Dermis microvascular lymphatic vessel endothelial cell (primary cell): Measurements from ENCODE around the gene GPR137B. TPM values are rescaled to one million over a fixed set of nuclear protein-coding genes. Genes with fewer than 3 reads are reported as not detected.
A peak's percentile ranks its signal among the peaks of the same experiment; 100 is the strongest.

Source experiments
- DNase-seq, 2 donors: peaks; one replicate each; pipeline versions ENCODE4 v3.0.0 to v3.0.0-alpha.2; 2010; ENCODE audit warnings: low read depth in 2 of 2
- total RNA-seq: library from RNA; depleted of rRNA; stranded (reverse); fragments of >200 nt; gene quantifications from 2 replicates; pipeline ENCODE4 v1.2.1, GENCODE V29; 2014

Gene GPR137B
- total RNA-seq, 1 donor from 2014 or later: 4.9 TPM

DNA sequence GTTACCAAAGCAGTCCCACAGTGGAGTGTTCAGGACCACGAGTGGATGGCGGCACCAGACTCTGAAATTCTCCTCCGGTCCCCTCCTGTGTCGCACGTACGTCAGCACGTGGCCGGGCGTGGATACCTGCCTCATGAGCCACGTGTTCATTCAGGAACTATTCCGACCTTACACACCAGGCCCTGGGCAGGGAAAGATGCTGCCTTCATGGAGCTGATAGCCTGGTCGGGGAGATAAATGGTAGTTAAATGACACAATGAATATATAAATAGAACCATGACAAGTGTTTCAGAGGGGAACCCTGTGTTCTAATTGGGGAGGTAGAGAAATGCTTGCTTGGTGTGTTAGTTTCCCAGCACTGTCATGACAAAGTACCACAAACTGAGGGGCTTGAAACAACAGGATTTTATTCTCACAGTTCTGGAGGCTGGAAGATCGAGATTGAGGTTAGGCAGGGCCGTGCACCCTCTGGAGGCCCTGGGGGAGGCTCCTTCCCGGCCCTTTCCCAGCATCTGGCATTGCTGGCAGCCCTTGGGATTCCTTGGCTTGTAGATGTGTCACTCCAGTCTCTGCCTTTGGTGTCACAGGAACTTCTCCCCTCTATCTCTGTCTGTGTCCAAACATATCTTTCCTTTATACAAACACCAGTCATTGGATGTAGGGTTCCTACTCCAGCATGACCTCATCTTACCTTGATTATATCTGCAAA lies 28.9 kb upstream of the GPR137B start:
- DNase-seq: no peak

DNA sequence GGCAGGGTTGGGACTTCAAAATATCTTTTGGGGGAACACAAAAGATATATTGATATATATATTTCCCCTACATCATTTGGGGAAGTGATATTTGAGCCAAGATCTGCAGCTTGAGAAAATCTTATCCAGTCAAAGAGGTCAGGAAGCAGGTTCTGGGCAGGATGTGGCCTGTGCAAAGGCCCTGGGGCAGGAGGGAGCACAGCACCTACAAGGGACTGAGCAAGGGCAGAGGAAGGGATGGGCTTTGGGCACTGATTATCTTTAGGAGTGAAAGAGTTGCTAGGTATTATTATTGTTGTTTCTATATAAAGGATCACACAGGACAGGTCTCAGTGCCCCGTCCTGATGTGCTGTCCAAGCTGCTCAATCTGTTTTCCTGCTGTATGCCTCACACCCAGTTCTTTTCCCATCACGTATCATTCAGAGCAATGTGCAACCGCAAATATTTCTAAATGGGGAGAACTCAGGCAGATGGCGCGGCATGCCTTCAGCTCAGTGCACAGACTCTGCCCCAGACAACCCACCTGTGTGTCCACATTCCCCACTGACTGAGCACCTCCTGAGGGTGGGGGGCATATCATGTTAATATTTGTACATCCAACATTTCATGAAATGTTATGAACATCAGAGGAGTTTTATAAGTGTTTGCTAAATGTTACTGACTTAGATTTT lies 28.1 kb upstream of the GPR137B start:
- DNase-seq: no peak

DNA sequence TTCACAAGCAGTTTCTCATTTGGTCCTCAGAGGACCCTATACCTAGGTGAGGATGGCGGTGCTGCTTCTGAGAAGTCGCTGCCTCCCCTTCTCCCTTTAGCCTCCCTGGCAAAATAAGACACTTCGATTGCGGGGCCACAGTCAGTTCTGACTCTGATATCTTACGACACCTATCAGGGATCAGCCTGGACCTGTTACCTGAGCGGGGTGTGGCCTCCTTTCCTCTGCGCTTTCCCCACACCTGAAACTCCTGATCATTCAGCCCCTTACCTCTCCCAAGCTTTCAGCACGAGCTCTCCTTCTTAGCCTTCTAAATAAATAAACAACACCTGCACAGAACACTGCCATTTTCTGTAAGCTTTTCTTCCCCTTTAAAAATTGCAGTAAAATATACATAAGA lies 24.6 kb upstream of the GPR137B start:
- no peak for DNase-seq

DNA sequence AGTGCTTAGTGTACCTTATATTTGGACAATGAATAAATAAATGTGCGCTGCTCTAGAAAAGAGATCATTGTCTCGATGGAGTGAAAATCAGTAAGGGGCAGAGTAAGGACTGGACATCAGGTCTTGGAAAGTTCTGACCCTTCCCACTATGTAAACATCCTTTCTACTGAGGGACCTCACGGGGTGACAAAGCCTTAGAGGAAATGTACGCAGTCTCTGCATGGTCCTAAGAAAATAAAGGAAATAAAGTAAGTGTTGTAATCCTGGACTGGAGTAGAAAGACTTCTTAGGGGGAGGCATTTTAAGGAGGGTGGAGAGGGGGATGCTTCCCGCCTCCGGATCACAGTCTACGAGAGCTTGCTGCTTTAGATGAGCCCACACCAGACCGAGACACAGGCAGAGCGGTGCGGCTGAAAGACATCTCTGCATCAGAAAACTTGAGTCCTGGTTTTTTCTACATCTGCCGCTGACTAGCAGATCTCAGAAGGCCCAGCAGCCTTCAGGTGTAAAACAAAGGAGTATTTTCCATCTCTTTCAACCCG lies 22.3 kb upstream of the GPR137B start:
- DNase-seq: no peak

DNA sequence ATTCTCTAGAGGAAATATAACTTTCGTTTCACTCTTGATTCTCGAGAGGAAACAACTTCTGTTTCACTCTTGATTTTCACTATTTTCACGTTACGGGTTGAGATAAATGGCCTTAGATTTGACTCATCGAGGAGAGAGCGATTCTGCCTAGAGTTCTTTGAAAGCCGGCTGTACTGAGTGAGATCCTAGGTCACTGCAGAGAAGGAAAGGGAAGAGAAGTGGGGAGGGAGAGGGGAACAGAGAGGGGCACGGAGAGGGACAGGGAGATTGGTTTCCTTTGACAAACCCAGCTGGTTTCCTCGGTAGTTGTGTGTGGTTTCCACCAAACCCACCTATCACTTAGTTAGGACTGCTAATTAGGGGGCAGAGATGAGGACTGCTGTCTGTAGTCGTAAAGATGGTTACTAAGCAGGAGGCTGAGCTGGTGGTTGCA lies 21.6 kb upstream of the GPR137B start:
- no peak for DNase-seq

DNA sequence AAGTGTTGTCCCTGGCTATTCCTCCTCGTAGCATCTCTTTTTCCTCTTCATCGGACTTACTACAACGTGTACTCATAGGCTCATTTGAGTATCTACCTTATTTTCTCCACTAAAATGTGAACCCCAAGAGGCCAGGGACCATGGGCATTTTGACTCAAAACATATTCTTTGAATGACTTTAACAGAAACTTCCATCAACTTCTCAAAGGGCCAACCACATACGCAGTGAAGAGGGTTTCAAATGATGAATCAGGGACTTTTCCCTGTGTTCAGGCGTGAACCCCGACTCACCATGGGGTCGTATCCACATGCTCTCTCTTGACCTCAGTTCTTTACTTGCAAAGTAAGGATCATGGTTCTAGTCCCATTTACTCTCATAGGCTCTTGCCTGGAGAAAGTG lies 20.2 kb upstream of the GPR137B start:
- DNase-seq: no peak

DNA sequence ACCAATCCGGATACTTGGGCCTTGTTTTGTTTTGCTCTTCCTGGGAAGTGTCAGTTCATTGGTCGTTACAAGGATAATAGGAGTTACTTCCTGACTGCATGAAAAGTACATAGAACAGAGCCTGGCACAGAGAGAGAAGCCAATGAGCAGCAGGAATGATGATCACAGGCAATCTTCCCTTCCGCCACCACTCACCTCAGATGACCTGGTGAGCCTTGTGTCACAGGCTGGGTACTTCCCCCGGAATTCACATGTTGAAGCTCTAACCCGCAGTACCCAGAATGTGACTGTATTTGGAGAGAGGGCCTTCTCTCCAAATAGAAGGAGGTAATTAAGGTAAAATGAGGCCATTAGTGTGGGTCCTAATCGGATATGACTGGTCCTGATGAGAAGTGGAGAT lies 18.8 kb upstream of the GPR137B start:
- no peak for DNase-seq

DNA sequence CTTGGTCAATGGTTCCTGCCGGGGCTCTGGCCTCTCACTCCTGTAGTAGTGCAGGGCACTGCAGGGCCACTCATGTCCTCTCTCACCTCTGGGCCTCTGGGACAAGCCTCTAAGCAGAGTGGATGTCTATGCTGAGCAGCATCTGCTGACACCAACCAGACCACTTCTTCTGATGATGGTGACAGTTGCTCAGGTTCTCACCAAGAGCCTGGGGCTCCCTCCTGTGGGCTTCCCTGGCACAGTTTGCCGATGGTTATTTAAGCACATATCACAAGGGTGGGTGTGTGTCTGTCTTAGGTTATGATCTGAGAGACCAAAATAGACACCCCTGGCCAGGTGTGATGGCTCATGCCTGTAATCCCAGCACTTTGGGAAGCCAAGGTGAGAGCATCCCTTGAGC lies 17.4 kb upstream of the GPR137B start:
- no peak for DNase-seq

DNA sequence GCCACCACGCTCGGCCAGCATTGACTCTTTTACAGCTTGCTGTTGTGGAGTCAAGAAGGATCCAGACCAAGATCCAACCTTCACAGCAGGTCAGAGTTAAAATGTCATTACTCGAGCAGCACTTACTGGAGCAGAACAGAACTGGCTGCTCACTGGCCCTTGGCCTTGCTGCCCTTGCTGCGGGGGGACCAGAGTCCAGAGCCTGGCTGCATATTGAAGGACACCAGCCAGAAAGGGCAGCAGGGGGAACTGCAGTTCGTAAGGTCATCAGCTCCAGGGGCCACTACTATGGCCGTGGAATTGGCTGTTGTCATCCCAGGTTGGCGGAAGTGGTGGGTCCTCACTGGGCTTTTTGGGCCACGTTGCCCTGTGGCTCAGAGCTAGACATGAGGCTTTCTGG lies 15.3 kb upstream of the GPR137B start:
- no peak for DNase-seq

DNA sequence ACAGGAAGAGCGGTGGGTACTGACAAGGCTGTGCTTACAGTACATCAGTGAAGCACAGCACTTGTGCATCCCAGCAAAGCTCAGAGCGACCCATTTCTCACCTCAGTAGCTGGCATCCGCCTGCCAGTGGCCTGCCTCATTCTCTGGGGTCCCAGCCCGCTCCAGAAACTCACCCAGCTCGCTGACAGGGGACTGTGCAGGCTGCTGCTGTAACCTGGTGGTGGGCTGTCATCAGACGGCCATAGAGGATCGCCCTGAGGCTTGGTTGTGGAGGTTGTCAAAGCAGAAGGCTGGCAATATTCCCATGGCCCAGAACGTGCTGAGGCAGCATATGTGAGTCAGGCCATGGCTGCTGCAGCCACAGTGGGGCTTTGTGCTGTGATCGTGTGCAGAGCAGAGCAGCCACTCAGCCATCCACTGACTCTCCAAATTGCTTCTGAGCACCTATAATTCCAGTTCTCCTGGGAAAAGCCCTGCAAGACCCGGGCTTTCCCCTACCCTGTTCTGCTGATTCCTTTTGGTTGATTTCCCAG lies 13.6 kb upstream of the GPR137B start:
- no peak for DNase-seq

DNA sequence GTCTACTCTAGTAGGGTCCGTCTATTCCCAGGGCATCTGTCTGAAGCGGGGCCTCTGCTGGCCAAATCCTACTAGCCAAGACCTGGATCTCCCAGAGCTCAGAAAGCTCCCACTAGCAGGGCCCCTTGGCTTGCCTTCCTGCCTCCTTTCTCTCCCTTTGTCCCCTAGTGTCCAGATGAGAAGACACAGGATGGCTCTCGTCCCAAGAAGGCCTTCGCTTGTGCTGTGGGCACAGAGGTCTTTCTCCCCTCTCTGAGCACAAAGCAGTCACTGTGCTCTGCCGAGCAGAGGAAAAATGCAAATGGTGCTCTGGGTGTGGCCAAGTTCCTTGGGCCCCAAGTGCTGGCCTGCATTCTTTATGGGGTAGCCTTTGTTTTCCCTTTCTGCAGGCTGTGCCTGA lies 13.0 kb upstream of the GPR137B start:
- no peak for DNase-seq

DNA sequence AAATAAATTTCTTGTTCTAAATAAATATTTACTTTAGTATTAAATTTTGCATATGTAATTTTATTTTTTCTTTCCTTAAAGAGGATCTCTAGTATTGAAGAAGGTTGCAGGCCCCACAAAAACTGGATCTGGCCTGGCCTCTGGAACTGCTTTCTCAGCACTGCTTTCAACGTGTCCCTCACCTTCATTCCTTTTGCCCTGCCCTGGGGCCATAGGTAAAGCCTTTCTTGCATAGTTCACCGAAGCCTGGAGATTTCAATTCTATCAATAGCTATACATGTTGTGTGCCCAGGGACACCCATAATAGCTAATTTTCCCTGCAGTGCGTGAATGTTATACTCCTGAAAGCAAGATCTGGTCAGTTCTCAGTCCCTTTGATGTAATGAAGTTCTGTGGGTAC lies 12.0 kb upstream of the GPR137B start:
- no peak for DNase-seq

DNA sequence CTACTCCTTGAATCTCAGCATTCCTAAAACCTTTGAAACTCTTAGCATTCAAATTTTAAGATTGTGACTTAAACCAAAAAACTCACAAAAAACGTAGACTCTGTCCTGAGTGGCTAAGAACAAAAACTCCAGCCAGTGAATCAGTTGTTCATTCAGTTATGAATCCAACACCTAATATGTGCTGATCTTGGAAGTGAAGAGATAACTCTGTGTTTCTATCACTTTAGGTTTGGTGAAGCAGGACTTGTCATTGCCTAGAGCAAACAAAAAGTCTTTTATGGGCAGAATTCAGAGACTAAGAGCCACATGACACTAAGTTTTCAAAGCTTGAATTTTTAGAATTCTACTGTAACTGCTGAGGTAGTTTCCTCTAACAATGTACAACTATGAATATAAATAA lies 10.4 kb upstream of the GPR137B start:
- DNase-seq: no peak

DNA sequence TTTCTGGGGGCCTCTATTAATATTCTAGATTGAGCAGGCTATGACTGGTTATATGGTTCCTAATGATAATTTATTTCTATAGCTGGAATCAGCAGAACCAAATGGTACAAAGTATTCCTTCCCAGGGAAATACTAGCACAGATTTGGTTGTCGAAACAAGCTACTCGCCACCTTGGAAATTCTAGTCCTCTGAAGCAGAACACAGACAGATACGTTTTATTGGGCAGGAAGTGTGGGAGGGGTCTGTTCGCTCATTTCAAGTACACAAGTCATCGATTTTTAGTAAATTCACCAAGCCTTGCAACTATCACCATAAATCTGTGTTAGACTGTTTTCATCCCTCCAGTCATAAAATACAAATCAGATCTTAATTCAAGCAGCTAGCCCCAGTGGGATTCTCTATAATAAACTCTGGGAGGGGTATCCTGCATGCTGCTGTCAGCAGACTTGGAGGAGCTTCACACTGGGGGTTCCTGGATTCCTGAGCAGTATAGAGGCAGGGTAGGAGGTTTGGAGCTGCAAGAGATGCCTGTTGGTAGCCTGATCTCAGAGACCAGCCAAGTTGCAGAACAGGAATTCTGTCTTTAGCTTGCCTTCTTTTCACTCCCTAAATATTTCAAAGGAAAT lies 9.8 kb upstream of the GPR137B start:
- DNase-seq: no peak

DNA sequence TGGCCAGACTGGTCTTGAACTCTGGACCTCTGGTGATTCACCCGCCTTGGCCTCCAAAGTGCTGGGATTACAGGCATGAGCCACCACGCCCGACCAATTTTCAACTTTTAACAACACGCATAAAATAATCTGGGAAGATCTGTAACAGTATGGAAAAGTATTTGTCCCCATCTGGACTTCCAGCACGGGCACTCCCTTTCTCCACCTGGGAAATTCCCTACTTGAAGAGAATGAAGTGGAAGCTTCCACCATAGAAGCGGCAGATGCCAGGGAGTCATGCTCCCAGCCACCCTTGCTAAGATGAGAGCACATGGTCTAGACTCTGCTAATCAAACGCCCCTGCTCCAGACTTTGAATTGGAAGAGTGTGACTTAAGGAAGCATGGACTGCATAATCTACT lies 9.0 kb upstream of the GPR137B start:
- DNase-seq: no peak

DNA sequence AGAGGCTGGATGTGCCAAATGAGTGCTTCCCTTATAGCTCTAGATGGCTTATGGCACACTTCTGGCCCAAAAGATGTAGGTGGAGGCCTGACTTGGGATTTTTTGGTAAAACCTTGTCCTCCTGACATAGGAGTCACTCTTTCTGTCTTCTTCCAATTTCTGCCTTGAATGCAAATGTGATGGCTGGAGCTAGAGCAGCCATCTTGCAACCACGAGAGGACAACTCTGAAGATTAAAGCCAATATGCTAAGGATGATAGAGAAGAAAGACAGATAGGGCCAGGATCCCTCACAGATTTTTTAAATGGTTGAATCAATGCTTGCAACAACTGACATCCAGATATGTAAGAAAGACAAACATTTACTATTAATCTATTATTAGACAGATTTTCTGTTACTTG lies 8.5 kb upstream of the GPR137B start:
- no peak for DNase-seq

DNA sequence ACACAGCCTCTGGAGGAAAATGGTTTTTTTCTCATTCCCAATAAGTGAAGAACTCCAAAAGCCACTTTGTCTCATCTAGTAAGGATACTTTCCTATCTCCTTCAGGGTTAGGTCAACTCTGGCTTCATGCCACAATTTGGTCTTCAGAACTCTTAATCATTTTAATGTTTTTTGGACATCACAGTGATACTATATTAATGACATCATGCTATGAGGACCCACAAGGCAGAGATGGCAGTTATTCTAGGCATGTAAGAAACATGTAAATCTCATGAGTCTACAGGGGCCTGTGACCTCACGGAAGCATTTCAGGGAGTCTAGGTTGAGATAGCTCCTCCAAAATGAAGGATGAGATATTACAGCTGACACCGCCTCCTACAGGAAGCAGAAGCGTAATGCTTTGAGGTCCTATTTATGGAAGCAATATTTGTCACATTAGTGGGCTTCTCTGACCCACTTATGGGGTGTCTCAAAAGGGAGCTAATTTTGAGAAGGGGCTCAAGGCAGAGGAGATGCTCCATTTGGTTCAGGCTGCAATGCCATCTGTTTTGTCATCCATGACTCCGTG lies 5.0 kb upstream of the GPR137B start:
- no peak for DNase-seq

DNA sequence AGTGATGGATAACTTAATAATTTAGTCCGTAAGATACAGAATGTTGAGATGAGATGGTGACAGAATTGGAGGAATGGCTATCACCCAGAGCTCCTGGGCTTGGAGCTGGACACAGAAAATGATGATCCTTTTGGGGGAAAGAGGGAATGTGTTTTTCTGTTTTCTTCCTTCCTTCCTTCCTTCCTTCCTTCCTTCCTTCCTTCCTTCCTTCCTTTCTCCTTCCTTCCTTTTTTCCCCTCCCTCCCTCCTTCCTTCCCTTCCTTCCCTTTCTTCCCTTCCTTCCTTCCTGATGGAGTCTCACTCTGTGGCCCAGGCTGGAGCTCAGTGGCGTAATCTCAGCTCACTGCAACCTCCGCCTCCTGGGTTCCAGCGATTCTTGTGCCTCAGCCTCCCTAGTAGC lies 2.8 kb upstream of the GPR137B start:
- no peak for DNase-seq

DNA sequence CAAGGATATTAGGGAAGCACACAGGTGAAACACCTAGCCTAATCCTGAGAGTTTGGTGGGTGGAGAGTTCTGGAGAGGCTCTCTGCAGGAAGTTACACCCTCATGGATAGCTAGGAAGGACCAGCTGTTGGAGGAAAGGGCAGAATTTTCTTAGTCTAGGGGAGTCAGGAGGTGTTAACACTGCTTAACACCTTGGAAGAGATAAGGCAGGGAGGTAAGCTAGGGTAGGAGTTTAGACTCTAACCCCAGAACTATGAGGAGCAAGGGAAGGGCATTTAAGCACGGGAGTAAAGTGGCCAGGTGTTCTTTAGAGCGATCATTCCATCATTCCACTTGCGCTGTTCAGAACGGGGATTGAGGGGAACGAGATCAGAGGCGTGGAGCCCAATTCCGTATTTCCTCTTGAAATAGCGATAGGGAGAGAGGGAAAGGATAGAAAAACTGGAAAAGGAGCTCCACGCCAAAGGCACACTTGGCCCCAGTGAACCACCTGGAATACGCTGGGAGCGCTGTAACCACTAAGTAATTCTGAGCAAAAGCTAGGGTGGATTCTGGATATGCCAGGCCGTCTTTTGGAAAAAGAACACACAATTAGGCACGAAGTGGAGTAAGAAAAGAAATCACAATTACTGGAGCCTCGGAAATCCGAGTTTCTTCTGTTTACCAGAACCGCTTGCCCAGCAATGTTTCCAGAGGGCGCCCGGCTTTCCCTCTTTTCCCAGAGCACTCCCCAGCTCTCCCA lies 1.5 kb upstream of the GPR137B start:
- DNase-seq: peak in 1 of 2 donors; percentile 19

DNA sequence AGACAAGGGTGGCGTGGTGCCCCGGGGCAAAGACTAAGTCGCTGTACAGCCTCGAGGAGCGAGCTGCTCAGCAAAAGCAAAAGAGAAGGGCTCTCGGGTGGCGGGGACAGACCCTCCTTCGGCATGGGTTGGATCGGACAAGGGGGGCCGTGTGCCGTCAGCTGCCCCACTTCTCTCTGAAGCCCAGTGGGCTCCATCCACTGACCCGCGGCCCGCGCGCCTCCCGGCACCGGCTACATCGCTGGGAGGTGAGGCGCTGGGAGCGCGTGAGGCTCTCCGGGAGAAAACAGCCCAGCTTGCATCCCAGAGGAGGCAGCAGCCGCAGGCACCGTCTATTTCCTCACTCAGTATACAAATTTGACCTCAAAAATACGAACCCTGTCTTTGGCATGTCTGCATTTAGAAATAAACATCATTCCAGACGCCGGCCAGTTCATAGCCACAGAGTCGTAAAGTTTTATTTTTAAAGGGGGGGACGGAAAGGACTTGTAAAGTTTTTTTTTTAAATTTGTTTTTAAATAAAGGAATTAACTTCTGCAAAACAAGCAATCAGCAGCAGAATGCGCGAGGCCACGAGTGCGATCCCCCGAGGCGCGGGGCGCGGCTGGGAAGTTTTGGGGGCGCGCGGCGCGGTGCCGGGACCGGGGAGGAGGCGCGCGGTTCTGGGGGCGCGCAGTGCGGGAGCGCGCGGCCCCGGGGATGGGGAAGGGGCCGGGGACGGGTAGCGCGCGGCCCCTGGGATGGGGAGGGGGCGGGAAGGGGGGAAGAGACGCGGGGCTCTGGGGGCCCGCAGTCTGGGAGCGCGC lies 689 bp upstream of the GPR137B start:
- DNase-seq: peak in 1 of 2 donors; percentile 45
